Endometrial microvascular endothelial cells (primary cell): ENCODE measurements around the gene SPAG6. TPM values are rescaled to one million over a fixed set of nuclear protein-coding genes. Genes with fewer than 3 reads are reported as not detected.

ENCODE experiments used
- in situ Hi-C: cut with HindIII; loops from 2 replicates; pipeline ENCODE4 v1.10.0; 2017; ENCODE audit warnings: low sequenced_read_pairs, low pct_unique_long_range_greater_than_20kb; ENCODE audit errors: inconsistent ontology term
- total RNA-seq: library from RNA; depleted of rRNA; stranded (reverse); fragments of >200 nt; gene quantifications from one replicate; pipeline ENCODE4 v1.2.3, GENCODE V29; 2015; ENCODE audit errors: inconsistent ontology term

Gene SPAG6
- total RNA-seq, result not detected

- in situ Hi-C loops, result no loop called here
Measured at GRCh38 chr10:22345301-22346095, at the start of gene SPAG6. SPAG6 (plus strand) TSS chr10:22345496; CDS start chr10:22345612, 116 bp downstream.

DNA sequence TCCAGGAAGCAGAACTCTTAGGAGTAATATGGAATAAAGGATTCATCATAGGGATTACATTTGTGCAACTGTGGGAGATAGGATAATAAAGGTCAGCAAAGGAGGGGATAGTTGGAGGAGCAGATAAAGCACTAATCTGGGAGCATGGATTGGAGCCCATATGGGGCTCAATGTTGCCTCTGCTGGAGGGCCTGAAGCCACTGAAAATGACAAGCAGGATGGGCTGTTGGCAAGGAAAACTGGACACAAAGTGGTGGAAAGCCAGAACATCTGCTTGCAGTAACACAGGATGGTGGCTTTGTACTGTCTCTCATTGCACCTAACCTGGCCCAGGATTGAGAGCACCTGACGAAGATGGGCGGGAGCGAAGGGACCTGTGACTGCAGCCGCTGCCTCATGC is 44.1 kb upstream of the SPAG6 start:
- in situ Hi-C loops, result no loop called here

GRCh38 chr10:22303461-22303860 is 41.8 kb upstream of the SPAG6 start:
- in situ Hi-C loops, result no loop called here

DNA sequence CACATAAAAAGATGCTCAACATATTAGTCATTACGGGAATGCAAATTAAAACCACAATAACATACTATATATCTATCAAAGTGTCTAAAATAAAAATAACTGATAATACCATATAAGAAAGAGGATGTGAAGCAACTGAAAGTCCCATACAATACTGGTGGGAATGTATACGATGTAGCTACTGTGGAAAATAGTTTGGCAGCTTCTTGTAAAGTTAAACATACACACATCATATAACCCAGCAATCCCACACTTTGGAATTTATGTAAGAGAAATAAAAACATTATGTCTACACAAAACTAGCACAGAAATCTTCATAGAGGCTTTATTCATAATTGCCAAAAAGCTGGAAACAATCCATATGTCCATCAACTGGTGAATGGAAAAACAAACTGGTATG is 39.6 kb upstream of the SPAG6 start:
- in situ Hi-C loops, result no loop called here

DNA sequence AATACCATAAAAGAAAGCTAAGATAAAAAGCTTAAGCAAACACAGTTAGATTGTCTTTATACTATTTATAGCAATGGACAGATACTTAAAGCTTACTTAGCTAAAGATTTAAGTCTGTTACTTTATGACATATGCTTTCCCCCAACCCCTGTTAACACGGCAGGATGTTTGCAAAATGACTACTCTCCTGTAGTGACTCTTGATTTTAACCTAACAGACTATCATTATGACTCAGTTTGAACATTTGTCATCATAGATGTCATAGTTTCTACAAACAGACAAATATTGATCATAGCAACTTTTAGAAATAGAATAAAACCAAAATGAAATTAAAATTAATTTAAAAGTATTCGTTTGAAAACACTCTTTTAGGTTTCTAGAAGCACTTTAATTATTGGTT is 36.9 kb upstream of the SPAG6 start:
- in situ Hi-C loops, result no loop called here

- in situ Hi-C loops, result no loop called here
Measured at GRCh38 chr10:22309180-22310000, 35.9 kb upstream of the SPAG6 start.

DNA sequence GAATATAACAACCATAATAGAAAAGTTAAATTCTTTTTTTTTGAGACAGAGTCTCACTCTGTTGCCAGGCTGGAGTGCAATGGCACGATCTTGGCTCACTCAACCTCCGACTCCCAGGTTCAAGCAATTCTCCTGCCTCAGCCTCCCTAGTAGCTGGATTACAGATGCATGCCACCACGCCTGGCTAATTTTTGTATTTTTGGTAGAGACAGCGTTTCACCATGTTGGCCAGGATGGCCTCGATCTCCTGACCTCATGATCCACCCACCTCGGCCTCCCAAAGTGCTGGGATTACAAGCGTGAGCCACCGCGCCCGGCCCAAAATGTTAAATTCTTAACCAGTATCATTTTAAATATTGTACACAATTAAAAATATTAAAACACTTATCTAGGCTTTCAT is 35.3 kb upstream of the SPAG6 start:
- in situ Hi-C loops, result loop anchor here (10.0 kb wide), 1 partner anchor 85 kb away; no protein-coding TSS in a partner anchor

- in situ Hi-C loops, result loop anchor here (10.0 kb wide), 1 partner anchor 86 kb away; no protein-coding TSS in a partner anchor
Measured at GRCh38 chr10:22310928-22311327, 34.4 kb upstream of the SPAG6 start.

DNA sequence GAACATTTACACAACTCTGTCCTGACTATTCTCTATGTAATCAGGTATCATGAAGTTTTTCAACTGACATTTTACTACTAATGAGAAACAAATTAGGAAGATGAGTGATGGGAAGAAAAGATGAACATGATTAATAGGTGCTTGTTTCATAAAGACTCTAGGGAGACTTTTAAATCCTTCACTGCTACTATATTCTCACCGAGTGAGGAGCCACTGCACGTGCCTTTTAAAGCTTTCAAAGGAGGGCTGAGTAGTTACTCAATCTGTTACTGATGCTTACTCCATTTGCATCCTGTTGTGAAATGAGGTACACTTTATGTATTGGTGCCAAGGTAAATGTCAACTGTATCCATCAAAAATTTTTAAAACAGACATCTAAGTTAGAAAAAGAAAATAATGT is 30.4 kb upstream of the SPAG6 start:
- in situ Hi-C loops, result loop anchor here (10.0 kb wide), 1 partner anchor 90 kb away; no protein-coding TSS in a partner anchor

DNA sequence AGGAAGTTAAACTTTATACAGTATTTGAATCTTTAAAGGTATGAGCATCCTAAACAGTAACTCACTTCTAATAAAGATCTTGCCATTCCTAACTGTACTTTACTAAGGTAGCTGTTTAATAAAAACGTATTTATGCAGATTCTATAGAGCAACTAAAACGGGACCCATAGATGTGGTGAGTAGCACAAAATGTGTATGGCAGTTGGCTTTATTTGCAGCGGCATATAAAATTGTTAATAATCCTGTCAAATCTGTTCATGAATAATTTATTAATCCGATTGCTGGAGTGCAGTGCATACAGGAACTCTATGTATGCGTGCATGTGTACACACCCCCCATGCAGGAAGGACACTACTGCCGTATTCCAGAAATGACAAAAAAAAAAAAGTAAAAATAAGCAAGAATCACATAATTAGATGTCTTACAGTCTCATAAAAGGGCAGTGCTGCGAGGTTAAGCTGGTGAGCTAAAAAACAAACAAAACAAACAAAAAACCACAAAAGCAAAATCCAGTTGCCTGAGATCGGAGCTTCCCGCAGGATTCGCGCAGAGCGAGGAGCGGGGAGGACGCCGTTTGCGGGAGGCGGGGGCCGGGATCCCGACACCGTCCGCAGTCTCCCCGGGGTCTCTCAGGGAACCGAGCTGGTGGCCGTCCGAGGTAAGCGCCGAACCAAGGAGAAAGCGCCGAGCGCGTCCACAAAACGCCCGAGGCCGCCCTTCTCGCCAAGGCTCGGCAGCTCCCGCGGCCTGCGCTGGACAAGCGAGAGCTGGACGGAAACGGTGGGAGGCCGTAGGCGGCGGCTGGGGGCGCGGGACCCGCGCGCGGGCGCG is 29.6 kb upstream of the SPAG6 start:
- in situ Hi-C loops, result loop anchor here (10.0 kb wide), 1 partner anchor 91 kb away; no protein-coding TSS in a partner anchor

DNA sequence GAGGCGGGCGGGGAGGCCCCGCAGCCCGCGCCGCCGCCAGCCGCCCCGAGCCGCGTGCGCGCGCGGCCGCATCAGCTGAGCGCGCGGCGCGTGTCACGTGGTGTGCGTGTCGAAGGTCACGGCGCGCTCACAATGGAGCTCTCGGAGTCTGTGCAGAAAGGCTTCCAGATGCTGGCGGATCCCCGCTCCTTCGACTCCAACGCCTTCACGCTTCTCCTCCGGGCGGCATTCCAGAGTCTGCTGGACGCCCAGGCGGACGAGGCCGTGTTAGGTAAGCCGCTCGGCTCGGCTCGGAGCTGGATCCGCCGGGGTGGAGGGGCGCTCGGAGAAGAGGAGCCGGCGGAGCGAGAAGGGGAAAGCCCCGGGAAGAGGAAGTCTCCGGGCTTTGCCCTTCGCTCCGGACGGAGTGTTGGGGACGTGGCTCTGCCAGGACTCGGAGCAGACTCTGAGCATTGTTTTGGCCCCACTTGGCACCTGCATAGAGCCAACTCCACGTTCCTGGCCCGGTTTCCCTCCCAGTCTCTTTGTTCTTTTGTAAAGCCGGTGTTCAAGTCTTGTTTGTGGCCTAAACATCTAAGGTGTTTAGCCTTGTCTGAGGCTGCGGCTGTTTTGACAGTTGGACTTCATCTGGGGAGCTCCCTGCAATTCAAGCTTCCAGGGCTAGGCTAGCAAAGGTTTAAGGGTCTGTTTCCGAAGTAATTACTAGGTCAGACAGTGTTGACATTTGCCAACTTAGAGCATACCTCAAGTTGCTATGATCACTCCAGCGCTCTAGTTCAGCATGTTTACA is 28.8 kb upstream of the SPAG6 start, which contains the start of gene COMMD3:
Gene COMMD3 (plus strand): TSS at position 103 of the 790 bp plus-strand sequence. CDS start 30 bp downstream, at position 133.
- in situ Hi-C loops, result loop anchor here (10.0 kb wide), 1 partner anchor 92 kb away; no protein-coding TSS in a partner anchor

- in situ Hi-C loops, result loop anchor here (10.0 kb wide), 1 partner anchor 92 kb away; no protein-coding TSS in a partner anchor
Measured at GRCh38 chr10:22317076-22317370, 28.3 kb upstream of the SPAG6 start.

DNA sequence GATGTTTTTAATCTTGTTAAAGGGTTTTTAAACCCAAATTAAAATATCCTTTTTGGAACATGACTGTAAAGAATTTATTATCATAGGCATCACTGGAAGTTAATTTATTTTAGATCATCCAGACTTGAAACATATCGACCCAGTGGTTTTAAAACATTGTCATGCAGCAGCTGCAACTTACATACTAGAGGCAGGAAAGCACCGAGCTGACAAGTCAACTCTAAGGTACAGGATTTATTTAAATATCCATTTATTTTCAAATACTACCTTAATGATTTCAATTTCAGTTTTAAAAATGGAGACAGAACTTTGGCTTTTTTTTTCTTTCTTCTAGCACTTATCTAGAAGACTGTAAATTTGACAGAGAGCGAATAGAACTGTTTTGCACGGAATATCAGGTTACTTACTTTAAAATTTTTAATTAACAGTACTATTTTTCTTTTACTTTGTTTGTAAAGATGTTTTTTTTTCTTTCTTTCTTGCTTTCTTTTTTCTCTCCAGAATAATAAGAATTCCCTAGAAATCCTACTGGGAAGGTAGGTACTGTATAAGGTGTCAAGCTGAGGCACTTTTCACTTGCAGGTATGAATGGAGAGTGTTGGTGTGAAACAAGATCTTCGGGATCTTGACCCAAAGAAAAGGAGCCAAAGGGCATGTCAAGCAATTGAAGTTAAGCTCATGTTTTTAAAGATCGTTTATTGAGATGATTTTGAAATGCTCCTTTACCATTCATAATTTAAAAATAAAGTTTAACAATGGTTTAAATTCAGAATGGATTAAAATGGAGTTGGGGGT is 27.3 kb upstream of the SPAG6 start:
- in situ Hi-C loops, result loop anchor here (10.0 kb wide), 1 partner anchor 93 kb away; no protein-coding TSS in a partner anchor

DNA sequence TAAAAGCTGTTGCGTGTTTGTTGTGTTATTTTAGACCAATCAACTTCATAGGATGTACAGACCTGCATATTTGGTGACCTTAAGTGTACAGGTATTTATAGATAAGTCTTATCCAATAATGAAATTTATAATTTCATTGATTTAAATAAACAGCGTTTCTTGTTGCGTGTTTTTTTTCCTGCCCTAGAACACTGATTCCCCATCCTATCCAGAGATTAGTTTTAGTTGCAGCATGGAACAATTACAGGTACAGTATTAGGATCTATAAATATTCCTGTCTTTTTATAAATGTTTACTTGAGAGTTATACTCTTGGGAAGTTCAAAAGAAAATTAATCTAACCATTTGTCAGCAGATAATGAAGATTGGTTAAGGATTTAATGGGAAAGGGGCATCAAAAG is 26.5 kb upstream of the SPAG6 start:
- in situ Hi-C loops, result loop anchor here (10.0 kb wide), 1 partner anchor 94 kb away; no protein-coding TSS in a partner anchor

GRCh38 chr10:22319547-22319979 is 25.7 kb upstream of the SPAG6 start:
- in situ Hi-C loops, result loop anchor here (10.0 kb wide), 1 partner anchor 95 kb away; no protein-coding TSS in a partner anchor

GRCh38 chr10:22319980-22320558 is 25.2 kb upstream of the SPAG6 start:
- in situ Hi-C loops, result loop anchor here (10.0 kb wide), 1 partner anchor 95 kb away; no protein-coding TSS in a partner anchor
